Large intestine (tissue), 3 donors: ENCODE data around the gene ZNF728. TPM values are rescaled to one million over a fixed set of nuclear protein-coding genes. Genes with fewer than 3 reads are reported as not detected.
"Not testable (repeated sequence)": the region's sequence is repeated elsewhere in the genome, so short reads cannot be mapped to it uniquely, and the experiment has no call there.

Experiments
- DNase-seq, 2 donors: peaks; one replicate each; pipeline versions ENCODE4 v3.0.0 to v3.0.0-alpha.2; 2013
- H3K27ac ChIP-seq: one replicate; pipeline ENCODE4 v1.5.1; 2013; ENCODE audit warnings: low read length
- H3K27me3 ChIP-seq: 2 replicates; pipeline ENCODE4 v1.6.1; 2013; ENCODE audit warnings: low read length; ENCODE audit not compliant: control insufficient read depth, insufficient read depth
- H3K36me3 ChIP-seq: 2 replicates; pipeline ENCODE4 v1.6.1; 2013; ENCODE audit warnings: low read length; ENCODE audit not compliant: control insufficient read depth, insufficient read depth
- H3K4me1 ChIP-seq: one replicate; pipeline ENCODE4 v1.6.1; 2013; ENCODE audit warnings: low read length; ENCODE audit not compliant: control insufficient read depth, insufficient read depth
- H3K4me3 ChIP-seq: one replicate; pipeline ENCODE4 v1.5.1; 2013; ENCODE audit warnings: low read length
- H3K9me3 ChIP-seq: one replicate; pipeline ENCODE4 v1.6.1; 2013; ENCODE audit warnings: mild to moderate bottlenecking, low read depth, low read length, moderate library complexity; ENCODE audit not compliant: control insufficient read depth
- WGBS: methylation state at CpG from one replicate; pipeline ENCODE4 v1.1.5; 2013; ENCODE audit warnings: low lambda C conversion rate; ENCODE audit not compliant: insufficient coverage; 5-methylcytosine and 5-hydroxymethylcytosine counted together
- polyA plus RNA-seq: library from polyadenylated mRNA; unstranded; fragments of 120-200 nt; gene quantifications from one replicate; pipeline ENCODE4 v1.2.1, GENCODE V29; 2013

ZNF728 gene
- polyA plus RNA-seq, 1 donor: not detected

GRCh38 chr19:22935151-22935550 lies 67.8 kb downstream of the ZNF728 start:
- whole genome bisulfite sequencing: no CpG with 5 or more reads among the region's 2 CpGs
- Histone ChIP-seq H3K4me1 (no peaks in the 10 kb centered on the region), H3K36me3 (no peaks in the 10 kb centered on the region), H3K27ac (no peak overlapping the region), H3K9me3 (no peaks in the 10 kb centered on the region), H3K27me3 (no peaks in the 10 kb centered on the region), H3K4me3 (no peak overlapping the region)
- DNase-seq: no peak

GRCh38 chr19:22927576-22927975 lies 75.4 kb downstream of the ZNF728 start:
- not testable (repeated sequence) for H3K9me3 ChIP-seq, H3K27me3 ChIP-seq, H3K4me3 ChIP-seq, DNase-seq, H3K4me1 ChIP-seq, H3K36me3 ChIP-seq, H3K27ac ChIP-seq
- WGBS: no CpG with 5 or more reads among the region's 34 CpGs

DNA sequence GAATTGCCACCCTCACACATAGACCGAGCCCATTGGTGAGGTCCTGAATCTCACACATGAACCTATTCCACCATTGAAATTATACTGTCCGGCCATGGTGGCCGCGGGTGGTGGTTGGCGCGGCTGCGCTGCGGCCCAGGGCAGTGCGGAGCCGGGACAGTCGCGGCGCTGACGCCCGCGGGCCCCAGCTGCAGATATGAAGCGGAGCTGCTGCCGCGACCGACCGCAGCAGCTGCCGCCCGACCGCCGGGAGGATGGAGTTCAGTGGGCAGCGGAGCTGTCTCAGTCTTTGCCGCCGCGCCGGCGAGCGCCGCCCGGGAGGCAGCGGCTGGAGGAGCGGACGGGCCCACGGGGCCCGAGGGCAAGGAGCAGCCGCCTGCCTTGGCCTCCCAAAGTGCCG lies 77.8 kb downstream of the ZNF728 start:
- not testable (repeated sequence) for H3K4me1 ChIP-seq, H3K9me3 ChIP-seq, H3K27ac ChIP-seq, H3K27me3 ChIP-seq, H3K4me3 ChIP-seq, H3K36me3 ChIP-seq, DNase-seq
- WGBS: no CpG with 5 or more reads among the region's 41 CpGs

Other genes starting within 250 kb of the ZNF728 start
- 0.12 TPM for gene ZNF99, start 219.0 kb downstream of the ZNF728 start, polyA plus RNA-seq
- gene ZNF723, start 170.9 kb downstream of the ZNF728 start, polyA plus RNA-seq: not detected
- gene ZNF730, start 113.8 kb upstream of the ZNF728 start, polyA plus RNA-seq: 1.8 TPM
- gene ZNF724, start 247.2 kb upstream of the ZNF728 start, polyA plus RNA-seq: 2.9 TPM